ENCODE measurements around the gene SPO11. TPM values are rescaled to one million over a fixed set of nuclear protein-coding genes. Genes with fewer than 3 reads are reported as not detected.
"Not testable (repeated sequence)": the region's sequence is repeated elsewhere in the genome, so short reads cannot be mapped to it uniquely, and the experiment has no call there.

Gene SPO11
- polyA plus RNA-seq, 1 donor = not detected

GRCh38 chr20:57341663-57342062 is 12.1 kb downstream of the SPO11 start:
- no peak for DNase-seq (ENCODE audit: low read depth)

- no peak for DNase-seq (ENCODE audit: low read depth)
Observed at GRCh38 chr20:57342829-57343228, 13.2 kb downstream of the SPO11 start.

- peak; percentile 52 for DNase-seq (ENCODE audit: low read depth)
Observed at GRCh38 chr20:57346477-57346876, 16.9 kb downstream of the SPO11 start.

GRCh38 chr20:57347393-57347792 is 17.8 kb downstream of the SPO11 start:
- DNase-seq (ENCODE audit: low read depth) = no peak

GRCh38 chr20:57348200-57348921 is 18.8 kb downstream of the SPO11 start:
- DNase-seq (ENCODE audit: low read depth) = not testable (repeated sequence)

GRCh38 chr20:57348922-57349574 is 19.4 kb downstream of the SPO11 start:
- not testable (repeated sequence) for DNase-seq (ENCODE audit: low read depth)

GRCh38 chr20:57350081-57350710 is 20.6 kb downstream of the SPO11 start:
- DNase-seq (ENCODE audit: low read depth) = no peak

GRCh38 chr20:57350726-57351041 is 21.1 kb downstream of the SPO11 start:
- not testable (repeated sequence) for DNase-seq (ENCODE audit: low read depth)

GRCh38 chr20:57351042-57351783 is 21.6 kb downstream of the SPO11 start, which contains the start of gene RAE1:
Gene RAE1 (plus strand): TSS chr20:57351255. CDS start chr20:57354039, 2,784 bp downstream.
- peak; percentile 95 for DNase-seq (ENCODE audit: low read depth)

- DNase-seq (ENCODE audit: low read depth) = no peak
Observed at GRCh38 chr20:57352305-57352704, 22.7 kb downstream of the SPO11 start.

- no peak for DNase-seq (ENCODE audit: low read depth)
Observed at GRCh38 chr20:57353351-57353750, 23.7 kb downstream of the SPO11 start.

- no peak for DNase-seq (ENCODE audit: low read depth)
Observed at GRCh38 chr20:57361517-57361916, 31.9 kb downstream of the SPO11 start.

GRCh38 chr20:57364451-57364850 is 34.8 kb downstream of the SPO11 start:
- no peak for DNase-seq (ENCODE audit: low read depth)

GRCh38 chr20:57369596-57369995 is 40.0 kb downstream of the SPO11 start:
- no peak for DNase-seq (ENCODE audit: low read depth)

GRCh38 chr20:57370316-57370715 is 40.7 kb downstream of the SPO11 start:
- no peak for DNase-seq (ENCODE audit: low read depth)

- DNase-seq (ENCODE audit: low read depth) = no peak
Observed at GRCh38 chr20:57371363-57371762, 41.8 kb downstream of the SPO11 start.

GRCh38 chr20:57372157-57372556 is 42.6 kb downstream of the SPO11 start:
- no peak for DNase-seq (ENCODE audit: low read depth)

GRCh38 chr20:57372581-57373350 is 43.2 kb downstream of the SPO11 start:
- DNase-seq (ENCODE audit: low read depth) = no peak

- DNase-seq (ENCODE audit: low read depth) = no peak
Observed at GRCh38 chr20:57374343-57374930, 44.8 kb downstream of the SPO11 start.

- DNase-seq (ENCODE audit: low read depth) = no peak
Observed at GRCh38 chr20:57374931-57375651, 45.5 kb downstream of the SPO11 start.

Data from forelimb muscle (tissue), 1 donor.